ENCODE measurements around the gene MEAF6.
A peak's percentile ranks its signal among the peaks of the same experiment; 100 is the strongest.
"Not testable (repeated sequence)": the region's sequence is repeated elsewhere in the genome, so short reads cannot be mapped to it uniquely, and the experiment has no call there.

Gene MEAF6

GRCh38 chr1:37532418-37533156, 18.0 kb upstream of the MEAF6 start:
- not testable (repeated sequence) for DNase-seq (ENCODE audit: low spot score)

DNA sequence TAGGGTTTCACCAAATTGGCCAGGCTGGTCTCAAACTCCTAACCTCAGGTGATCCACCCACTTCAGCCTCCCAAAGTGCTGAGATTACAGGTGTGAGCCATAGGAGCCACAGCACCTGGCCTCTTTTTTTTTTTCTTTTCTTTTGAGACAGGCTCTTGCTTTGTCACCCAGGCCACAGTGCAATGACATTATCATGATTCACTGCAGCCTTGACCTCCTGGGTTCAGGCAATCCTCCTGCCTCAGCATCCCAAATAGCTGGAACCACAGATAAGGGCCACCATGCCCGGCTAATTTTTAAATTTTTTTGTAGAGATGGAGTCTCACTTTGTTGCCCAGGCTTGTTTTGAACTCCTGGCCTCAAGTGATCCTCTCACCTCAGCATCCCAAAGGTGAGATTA, 15.3 kb upstream of the MEAF6 start:
- not testable (repeated sequence) for DNase-seq (ENCODE audit: low spot score)

DNA sequence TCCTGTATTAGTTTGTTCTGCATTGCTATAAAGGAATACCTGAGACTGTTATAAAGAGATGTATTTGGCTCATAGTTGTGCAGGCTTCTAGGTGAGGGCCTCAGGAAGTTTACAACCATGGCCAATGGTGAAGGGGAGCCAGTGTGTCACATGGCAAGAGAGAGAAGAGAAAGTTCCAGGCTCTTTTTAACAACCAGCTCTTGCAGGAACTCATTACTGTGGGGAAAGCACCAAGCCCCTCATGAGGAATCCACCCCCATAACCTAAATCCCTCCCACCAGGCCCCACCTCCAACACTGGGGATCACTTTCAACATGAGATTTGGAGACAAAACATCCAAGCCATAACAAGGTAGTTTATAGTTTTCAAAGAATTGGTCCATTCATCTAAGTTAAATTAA, 5.0 kb upstream of the MEAF6 start:
- DNase-seq (ENCODE audit: low spot score): no peak

DNA sequence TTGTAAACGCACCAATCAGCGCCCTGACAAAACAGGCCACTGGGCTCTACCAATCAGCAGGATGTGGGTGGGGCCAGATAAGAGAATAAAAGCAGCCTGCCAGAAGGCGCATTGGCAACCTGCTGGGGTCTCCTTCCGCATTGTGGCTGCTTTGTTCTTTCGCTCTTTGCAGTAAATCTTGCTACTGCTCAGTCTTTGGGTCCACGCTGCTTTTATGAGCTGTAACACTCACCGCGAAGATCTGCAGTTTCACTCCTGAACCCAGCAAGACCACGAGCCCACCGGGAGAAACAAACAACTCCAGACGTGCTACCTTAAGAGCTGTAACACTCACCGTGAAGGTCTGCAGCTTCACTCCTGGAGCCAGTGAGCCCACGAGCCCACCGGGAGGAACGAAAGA, 4.4 kb upstream of the MEAF6 start:
- not testable (repeated sequence) for DNase-seq (ENCODE audit: low spot score)

- DNase-seq (ENCODE audit: low spot score): not testable (repeated sequence)
Measured at GRCh38 chr1:37518241-37518640, 3.7 kb upstream of the MEAF6 start.

- DNase-seq (ENCODE audit: low spot score): no peak
Measured at GRCh38 chr1:37517569-37517968, 3.0 kb upstream of the MEAF6 start.

DNA sequence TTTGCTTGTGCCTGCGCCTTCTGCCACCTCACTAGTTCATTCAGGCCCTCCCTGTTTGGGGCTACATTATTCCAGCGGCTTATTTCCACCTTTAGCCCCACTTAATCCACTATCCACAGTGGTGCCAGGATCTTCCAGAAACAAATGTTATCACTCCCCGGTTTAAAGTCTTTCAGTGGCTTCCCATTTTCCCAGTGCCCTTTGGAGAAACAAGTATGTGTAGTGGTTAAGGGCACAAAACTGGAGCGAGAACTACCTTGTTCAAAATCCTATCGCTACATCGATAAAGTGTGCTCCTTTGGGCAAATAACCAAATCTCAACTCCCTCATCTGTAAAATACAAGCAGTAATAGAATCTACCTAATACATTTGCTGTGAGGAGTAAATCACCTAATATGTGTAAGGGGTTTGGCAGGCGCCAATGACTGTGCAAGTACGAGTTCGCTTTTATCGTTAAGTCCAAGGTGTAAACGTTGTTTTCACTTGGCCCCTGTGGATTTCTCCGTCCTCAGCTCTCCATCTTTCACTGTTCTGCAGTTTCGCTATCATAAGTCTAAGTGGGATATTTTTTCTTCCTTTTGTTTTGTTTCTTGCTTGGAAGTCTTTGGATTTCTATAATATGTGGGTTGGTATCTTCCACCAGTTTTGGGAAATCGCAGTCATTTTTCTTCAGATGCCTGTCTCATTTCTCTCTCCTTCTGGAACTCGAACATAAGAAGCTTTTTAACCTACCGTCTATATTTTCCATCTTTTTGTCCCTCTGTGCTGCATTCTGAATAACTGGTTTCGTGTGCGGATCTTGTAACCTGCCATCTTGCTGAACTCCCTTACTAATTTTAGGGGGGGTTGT, 844 bp upstream of the MEAF6 start:
- no peak for DNase-seq (ENCODE audit: low spot score)

DNA sequence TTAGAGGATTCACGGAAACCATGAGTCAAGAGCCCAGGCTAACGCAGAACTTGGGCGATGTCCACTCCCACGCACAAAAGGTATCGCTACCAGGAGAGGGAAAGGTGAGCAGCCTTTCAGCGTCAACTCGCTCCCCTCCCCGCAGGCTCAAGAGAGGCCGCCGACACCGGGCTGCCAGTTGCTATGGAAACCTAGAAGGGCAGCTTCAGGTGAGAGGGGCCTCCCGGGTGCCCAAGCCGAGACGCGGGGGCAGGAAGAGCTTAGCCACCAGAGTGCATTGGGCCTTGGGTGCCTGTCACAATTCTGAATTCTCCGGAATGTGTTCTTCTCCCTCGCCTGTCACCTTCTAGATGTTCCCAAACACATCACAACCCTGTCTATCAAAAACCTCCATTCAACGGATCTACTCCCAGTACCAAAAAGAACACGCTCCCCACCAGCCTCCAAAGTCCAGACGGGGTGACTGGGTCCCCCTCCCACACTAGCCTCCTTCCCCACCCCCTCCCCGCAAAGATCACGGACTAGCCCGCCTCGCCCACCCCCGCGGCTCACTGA, 694 bp downstream of the MEAF6 start:
- DNase-seq (ENCODE audit: low spot score): no peak

- no peak for DNase-seq (ENCODE audit: low spot score)
Measured at GRCh38 chr1:37509181-37509580, 5.4 kb downstream of the MEAF6 start.

DNA sequence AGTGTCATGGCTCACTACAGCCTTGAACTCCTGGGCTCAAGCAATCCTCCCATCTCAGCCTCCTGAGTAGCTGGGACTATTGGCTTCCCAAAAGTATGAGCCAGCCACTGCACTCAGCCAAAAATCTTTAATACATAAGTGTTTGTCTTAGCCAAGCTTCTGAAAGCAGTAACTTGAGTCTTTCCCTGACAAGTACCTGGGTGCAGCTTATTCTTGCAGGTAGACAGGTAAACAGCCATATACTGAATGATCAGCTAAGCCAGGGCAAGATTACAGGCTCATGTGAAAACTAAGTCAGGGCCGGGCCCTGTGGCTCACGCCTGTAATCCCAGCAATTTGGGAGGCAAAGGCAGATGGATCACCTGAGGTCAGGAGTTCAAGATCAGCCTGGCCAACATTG, 7.8 kb downstream of the MEAF6 start:
- DNase-seq (ENCODE audit: low spot score): no peak

GRCh38 chr1:37502791-37503190, 11.8 kb downstream of the MEAF6 start:
- not testable (repeated sequence) for DNase-seq (ENCODE audit: low spot score)

- no peak for DNase-seq (ENCODE audit: low spot score)
Measured at GRCh38 chr1:37502104-37502503, 12.5 kb downstream of the MEAF6 start.

- no peak for DNase-seq (ENCODE audit: low spot score)
Measured at GRCh38 chr1:37501661-37502060, 12.9 kb downstream of the MEAF6 start.

DNA sequence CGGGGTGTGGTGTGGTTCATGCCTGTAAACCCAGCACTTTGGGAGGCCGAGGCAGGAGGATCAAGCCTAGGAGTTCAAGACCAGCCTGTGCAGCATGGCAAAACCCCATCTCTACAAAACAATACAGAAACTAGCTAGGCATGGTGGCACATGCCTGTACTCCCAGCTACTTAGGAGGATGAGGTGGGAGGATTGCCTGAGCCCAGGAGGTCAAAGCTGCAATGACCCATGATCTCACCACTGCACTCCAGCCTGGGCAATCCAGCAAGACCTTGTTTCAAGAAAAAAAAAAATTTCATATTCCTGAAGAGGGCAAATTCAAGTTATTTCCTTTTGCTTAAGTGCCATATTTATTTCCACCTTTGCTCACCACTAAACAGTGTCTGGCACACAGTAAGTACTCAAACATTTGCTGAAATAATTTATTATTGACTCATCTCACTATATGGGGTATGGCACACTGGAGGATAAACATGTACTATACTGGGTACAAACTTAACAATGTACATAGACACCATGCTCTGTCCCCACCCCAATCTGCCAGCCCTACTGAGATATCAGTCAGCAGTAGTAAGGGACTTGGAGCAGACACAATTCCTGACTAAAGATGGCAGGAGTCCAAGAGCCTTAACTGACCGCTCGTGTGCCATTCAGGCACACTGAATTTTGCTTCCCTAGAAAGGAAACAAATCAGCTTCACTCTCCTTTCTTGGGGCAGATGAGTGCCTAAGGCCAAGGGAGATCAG, 15.5 kb downstream of the MEAF6 start:
- DNase-seq (ENCODE audit: low spot score): no peak

DNA sequence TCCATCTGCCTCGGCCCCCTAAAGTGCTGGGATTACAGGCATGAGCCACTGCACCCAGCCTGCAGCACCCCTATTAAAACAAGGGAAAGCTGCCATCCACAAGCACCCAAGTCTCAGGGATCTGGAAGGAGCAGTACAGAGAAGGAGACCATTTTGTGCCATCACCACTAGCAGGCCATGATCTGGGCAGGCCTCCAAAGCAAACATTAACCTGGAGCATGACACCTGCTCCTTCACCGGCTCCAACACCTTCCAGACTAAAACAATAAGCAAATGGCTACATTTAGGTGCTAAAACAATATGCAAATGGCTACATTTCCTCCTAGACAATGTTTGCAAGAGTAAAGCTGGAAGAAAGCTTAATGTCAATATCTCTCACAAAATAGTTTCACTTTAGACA, 16.7 kb downstream of the MEAF6 start:
- no peak for DNase-seq (ENCODE audit: low spot score)

DNA sequence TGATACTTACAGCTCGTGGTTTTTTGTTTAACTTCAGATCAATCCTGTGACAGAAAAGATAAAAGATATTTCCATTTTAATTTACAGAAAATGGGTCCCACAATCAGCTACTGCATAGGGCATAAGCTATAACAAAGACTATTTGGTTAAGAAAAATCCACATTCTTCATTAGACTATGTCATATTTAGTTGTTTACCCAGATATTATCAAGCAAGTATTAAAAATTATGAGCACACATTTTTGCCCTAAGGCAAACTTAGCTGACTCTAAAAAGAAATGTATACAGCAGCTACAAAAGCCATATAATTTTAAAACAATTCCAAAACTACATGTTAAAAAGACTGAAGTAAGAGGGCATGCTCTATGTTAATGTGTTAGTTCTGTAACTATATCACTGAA, 18.7 kb downstream of the MEAF6 start:
- no peak for DNase-seq (ENCODE audit: low spot score)

DNA sequence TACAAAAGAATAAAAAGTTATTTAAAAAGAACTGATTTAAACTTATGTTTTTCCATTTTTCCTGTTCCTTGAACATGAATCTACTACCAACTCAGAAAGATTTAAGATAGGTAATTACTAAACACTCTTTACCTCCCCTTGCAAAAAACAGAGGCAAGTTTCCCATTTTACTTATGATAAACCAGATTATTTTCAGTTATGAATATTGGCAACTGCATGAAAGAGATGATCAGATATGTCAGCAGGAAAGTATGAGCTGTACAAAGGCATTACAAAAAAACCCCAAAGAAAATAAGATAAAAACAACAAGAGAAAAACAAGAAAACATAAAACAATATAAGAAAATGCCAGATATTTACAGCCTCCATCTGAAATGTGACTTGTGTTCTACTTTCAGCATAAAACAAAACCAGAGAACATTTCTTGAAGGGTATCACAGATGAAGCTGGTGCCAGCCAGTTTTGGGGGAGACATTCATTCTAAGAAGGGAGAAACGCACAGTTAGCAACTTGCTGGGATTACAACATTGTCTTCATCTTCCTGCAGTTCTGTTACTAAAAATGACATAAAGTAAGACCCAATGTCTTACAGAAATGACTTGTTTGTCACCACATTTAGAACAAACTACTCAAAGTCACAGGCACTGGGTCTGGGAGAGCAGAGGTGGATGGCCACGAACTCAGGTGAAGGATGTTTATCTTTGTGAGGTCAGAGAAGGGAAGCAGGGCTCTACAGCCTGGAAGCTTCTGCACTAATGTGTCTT, 21.0 kb downstream of the MEAF6 start:
- no peak for DNase-seq (ENCODE audit: low spot score)

GRCh38 chr1:37487619-37487984, 27.0 kb downstream of the MEAF6 start:
- DNase-seq (ENCODE audit: low spot score): no peak

GRCh38 chr1:37486680-37487618, 27.6 kb downstream of the MEAF6 start:
- peak; percentile 59 for DNase-seq (ENCODE audit: low spot score)

- no peak for DNase-seq (ENCODE audit: low spot score)
Measured at GRCh38 chr1:37485902-37486679, 28.5 kb downstream of the MEAF6 start.

Data from LoVo (cell line).